ENCODE data around the gene PPME1. TPM values are rescaled to one million over a fixed set of nuclear protein-coding genes. Genes with fewer than 3 reads are reported as not detected.
A peak's percentile ranks its signal among the peaks of the same experiment; 100 is the strongest.

PPME1 gene
- total RNA-seq, 6 experiments from 2014 or later: 49.5 to 107 (median 56.9) TPM

- DNase-seq: no peak
- no peak overlapping the region for H3K4me3 Mint-ChIP-seq
- TF ChIP-seq, protein P1, sequence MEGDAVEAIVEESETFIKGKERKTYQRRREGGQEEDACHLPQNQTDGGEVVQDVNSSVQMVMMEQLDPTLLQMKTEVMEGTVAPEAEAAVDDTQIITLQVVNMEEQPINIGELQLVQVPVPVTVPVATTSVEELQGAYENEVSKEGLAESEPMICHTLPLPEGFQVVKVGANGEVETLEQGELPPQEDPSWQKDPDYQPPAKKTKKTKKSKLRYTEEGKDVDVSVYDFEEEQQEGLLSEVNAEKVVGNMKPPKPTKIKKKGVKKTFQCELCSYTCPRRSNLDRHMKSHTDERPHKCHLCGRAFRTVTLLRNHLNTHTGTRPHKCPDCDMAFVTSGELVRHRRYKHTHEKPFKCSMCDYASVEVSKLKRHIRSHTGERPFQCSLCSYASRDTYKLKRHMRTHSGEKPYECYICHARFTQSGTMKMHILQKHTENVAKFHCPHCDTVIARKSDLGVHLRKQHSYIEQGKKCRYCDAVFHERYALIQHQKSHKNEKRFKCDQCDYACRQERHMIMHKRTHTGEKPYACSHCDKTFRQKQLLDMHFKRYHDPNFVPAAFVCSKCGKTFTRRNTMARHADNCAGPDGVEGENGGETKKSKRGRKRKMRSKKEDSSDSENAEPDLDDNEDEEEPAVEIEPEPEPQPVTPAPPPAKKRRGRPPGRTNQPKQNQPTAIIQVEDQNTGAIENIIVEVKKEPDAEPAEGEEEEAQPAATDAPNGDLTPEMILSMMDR (IDR thresholded peaks at IDR 0.05): no peak
- peaks cover 29% of the 10 kb centered on the region for H3K4me1 Mint-ChIP-seq (ENCODE audit: low read depth)
- peaks cover 9% of the 10 kb centered on the region for H3K36me3 Mint-ChIP-seq (ENCODE audit: low read depth)
- H3K27me3 Mint-ChIP-seq (ENCODE audit: insufficient read depth): peaks cover 3% of the 10 kb centered on the region; the same call in 1 of the 2 replicates
- no peak overlapping the region for H3K27ac Mint-ChIP-seq
- H3K9me3 Mint-ChIP-seq: no peaks in the 10 kb centered on the region; the same call in 1 of the 2 replicates
Observed at GRCh38 chr11:74256378-74257133, 85.5 kb downstream of the PPME1 start.

DNA sequence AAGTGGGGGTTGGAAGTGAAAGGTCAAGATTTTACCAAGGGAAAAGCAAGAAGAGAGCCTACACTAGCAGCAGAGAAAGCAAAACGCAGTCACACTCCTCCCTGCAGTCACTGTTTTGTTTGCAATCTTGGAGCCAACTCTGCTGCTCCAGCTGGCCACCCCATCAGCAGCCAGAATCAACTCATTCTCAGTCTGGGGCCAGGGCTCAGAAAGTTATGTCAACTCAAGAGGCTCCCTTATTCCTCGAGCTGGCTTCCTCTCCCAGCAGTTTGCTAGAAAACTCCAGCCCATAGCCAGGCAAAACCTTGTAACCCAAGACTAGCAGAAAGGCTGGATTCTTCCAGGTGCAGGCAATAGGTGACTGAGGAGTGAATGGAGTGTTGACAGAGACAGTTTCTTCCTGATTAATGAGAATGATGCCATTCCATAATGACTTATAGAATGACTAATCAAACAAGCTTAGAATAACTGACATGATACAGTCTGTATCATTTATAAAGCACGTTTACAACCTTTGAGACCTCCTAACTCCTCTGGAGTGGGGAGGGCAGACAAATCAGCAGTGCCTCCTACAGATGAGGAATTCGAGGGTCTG is 87.0 kb downstream of the PPME1 start:
- H3K9me3 Mint-ChIP-seq: no peaks in the 10 kb centered on the region; the same call in 1 of the 2 replicates

DNA sequence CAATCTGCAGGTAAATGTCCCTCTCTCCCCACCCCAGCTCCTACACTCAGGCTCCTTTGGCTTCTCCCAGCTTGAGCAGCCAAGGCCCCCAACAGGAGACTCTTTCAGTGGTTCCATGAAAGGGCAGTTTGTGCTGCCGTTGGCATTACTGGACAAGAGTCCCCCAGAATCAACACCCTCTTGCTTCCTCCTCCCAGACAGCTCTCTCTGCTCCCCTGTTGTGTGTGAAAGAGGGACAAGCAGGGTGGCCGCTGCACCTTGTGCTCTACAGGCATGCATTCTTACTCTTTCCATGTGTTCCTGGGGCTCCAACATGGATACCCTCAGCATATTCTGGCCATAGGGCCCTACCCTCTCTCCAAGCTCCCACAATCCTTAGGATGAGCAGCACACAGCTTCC is 91.6 kb downstream of the PPME1 start:
- H3K4me3 Mint-ChIP-seq: no peak overlapping the region
- DNase-seq: no peak
- H3K4me1 Mint-ChIP-seq (ENCODE audit: low read depth): peaks cover 28% of the 10 kb centered on the region
- H3K27ac Mint-ChIP-seq: no peak overlapping the region
- H3K27me3 Mint-ChIP-seq (ENCODE audit: insufficient read depth): no peaks in the 10 kb centered on the region; the same call in none of the 2 replicates
- TF ChIP-seq, protein P1 (IDR thresholded peaks at IDR 0.05): no peak
- no peaks in the 10 kb centered on the region; the same call in 1 of the 2 replicates for H3K9me3 Mint-ChIP-seq
- no peaks in the 10 kb centered on the region for H3K36me3 Mint-ChIP-seq (ENCODE audit: low read depth)

More for the DNA sequence above, 87.0 kb downstream of the PPME1 start:
- DNase-seq: peak; percentile 7
- H3K27me3 Mint-ChIP-seq (ENCODE audit: insufficient read depth): peaks cover 3% of the 10 kb centered on the region; the same call in 1 of the 2 replicates
- H3K27ac Mint-ChIP-seq: no peak overlapping the region
- H3K36me3 Mint-ChIP-seq (ENCODE audit: low read depth): peaks cover 9% of the 10 kb centered on the region
- TF ChIP-seq, protein P1 (IDR thresholded peaks at IDR 0.05): no peak
- no peak overlapping the region for H3K4me3 Mint-ChIP-seq
- peaks cover 29% of the 10 kb centered on the region for H3K4me1 Mint-ChIP-seq (ENCODE audit: low read depth)

DNA sequence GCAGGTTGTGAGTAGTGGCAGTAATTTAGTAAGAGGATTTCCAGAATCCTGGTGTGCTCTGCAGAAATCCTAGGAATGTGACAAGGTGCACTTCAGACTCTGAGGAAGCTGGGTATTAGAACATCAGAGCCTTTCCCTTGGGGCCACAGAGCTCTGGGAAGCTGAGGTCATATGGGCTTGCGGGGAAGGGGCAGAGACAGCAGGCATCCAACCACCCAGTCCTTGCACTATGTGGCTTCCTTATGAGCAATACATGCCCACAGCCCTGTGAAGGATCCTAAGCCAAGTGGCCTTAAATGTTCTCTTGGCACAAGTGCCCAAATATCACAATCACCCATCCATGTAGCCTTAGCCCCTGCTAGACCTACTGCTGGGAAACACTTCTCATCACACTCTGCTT is 94.2 kb downstream of the PPME1 start:
- no peaks in the 10 kb centered on the region for H3K36me3 Mint-ChIP-seq (ENCODE audit: low read depth)
- H3K9me3 Mint-ChIP-seq: no peaks in the 10 kb centered on the region; the same call in 1 of the 2 replicates
- no peak overlapping the region for H3K4me3 Mint-ChIP-seq
- H3K4me1 Mint-ChIP-seq (ENCODE audit: low read depth): peaks cover 19% of the 10 kb centered on the region
- H3K27me3 Mint-ChIP-seq (ENCODE audit: insufficient read depth): no peaks in the 10 kb centered on the region; the same call in 1 of the 2 replicates
- DNase-seq: no peak
- TF ChIP-seq, protein P1 (IDR thresholded peaks at IDR 0.05): no peak
- H3K27ac Mint-ChIP-seq: no peak overlapping the region

DNA sequence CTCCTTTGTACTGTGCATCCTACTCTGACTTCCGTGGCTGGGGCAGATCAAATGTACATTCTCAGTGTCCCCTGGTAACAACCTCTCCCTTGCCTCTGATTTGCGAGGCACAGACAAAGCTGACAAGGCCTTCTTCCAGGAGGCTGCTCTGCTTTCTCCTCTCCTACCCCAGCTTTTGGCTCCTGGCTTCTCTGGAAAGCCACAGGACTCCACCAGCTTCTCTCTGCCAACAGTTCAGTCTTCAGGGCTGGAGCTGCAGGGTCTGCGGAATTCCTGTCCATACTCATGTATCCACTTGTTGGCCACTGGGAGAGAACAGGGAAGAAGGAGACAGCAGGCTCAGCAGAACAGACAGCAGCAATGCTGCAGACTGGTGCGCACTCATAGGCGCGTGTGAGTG is 95.9 kb downstream of the PPME1 start:
- H3K27ac Mint-ChIP-seq: no peak overlapping the region

More for the DNA sequence above, 95.9 kb downstream of the PPME1 start:
- Mint-ChIP-seq H3K4me3 (no peak overlapping the region), H3K4me1 (ENCODE audit: low read depth) (peaks cover 19% of the 10 kb centered on the region), H3K27me3 (ENCODE audit: insufficient read depth) (no peaks in the 10 kb centered on the region; the same call in 1 of the 2 replicates), H3K36me3 (ENCODE audit: low read depth) (no peaks in the 10 kb centered on the region), H3K9me3 (no peaks in the 10 kb centered on the region)
- TF ChIP-seq, protein P1 (IDR thresholded peaks at IDR 0.05): no peak
- DNase-seq: no peak

Measured in HFFc6 (cell line).